Measurements from ENCODE around the gene SCGB1A1.

Gene SCGB1A1

GRCh38 chr11:62401811-62402210, 17.0 kb upstream of the SCGB1A1 start:
- H3K4me3 ChIP-seq (replicated peaks; ENCODE audit: low read depth, low read length), result no peak overlapping the region
- TF ChIP-seq CTCF (IDR thresholded peaks at IDR 0.05; ENCODE audit: low read length, missing control alignments), result no peak
- DNase-seq (ENCODE audit: low read depth), result no peak

GRCh38 chr11:62402226-62402959, 16.4 kb upstream of the SCGB1A1 start:
- no peak for TF ChIP-seq CTCF (IDR thresholded peaks at IDR 0.05; ENCODE audit: low read length, missing control alignments)
- no peak overlapping the region for H3K4me3 ChIP-seq (replicated peaks; ENCODE audit: low read depth, low read length)
- DNase-seq (ENCODE audit: low read depth), result no peak

DNA sequence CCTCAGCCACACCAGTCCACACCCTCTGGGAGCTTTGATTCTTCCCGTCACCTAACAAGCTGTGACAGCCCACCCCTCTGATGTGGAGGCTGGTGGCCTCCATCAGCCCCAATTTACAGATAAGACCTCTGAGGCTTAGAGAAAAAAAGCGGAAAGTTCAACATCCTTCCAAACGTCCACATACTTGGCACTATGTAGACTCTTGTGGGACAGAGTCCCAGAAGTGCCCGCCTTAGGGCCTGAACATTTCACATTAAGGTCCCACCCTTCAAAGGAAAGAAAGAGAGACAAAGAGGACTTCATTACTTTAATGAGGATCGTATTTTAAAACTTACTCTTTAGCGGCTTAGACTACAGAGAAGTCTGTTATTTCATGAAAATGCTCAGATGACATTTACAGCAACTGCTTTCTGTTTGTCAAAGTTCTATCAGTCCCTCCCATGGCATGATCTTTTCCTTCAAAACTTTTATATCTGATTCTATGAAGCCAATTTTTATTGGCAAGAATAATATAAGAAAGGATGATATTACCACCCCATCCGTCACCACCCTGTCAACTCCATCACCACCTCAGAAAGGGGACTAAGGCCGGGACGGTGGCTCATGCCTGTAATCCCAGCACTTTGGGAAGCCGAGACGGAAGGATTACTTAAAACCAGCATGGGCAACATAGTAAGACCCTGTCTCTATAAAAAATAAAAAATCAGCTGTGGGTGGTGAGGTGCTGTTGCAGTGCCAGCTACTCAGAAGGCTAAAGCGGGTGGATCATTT, 15.7 kb upstream of the SCGB1A1 start:
- H3K4me3 ChIP-seq (replicated peaks; ENCODE audit: low read depth, low read length), result no peak overlapping the region
- no peak for TF ChIP-seq CTCF (IDR thresholded peaks at IDR 0.05; ENCODE audit: low read length, missing control alignments)
- no peak for DNase-seq (ENCODE audit: low read depth)

DNA sequence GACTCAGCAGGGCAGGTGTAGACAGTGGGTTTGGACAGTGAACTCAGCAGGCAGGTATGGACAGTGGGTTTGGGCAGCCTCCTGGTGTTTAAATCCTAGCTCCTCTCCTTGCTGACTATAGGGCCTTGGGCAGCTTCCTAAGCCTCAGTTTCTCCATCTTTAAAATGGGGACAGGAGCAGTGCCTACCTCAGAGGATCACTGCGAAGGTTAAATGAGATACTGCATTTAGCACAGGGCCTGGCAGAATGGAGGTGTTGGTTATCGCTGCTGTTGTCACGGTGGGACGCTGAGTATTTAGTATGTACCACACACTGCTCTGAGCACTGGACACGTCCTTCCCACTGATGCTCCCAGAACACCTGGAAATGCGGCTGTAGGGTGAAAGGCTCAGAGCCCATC, 14.4 kb upstream of the SCGB1A1 start:
- TF ChIP-seq CTCF (IDR thresholded peaks at IDR 0.05; ENCODE audit: low read length, missing control alignments), result no peak
- H3K4me3 ChIP-seq (replicated peaks; ENCODE audit: low read depth, low read length), result no peak overlapping the region
- no peak for DNase-seq (ENCODE audit: low read depth)

DNA sequence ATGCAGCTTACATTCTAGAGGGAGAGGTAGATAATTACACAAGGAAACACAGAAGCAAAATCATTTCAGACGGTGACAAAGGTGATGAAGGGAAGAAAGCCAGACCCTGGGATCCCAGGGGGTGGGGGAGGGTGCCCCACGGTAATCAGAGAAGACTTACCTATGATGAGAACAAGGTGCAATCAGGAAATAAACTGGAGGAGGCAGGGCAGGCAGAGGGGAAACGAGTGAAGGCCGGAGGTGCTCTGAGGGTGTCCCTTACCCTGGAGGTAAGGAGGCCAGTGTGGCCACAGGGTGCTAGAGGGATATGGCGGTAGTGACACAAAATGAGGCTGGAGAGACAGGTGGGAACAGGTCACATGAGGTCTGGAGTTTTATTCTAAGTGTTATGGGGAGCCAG, 13.9 kb upstream of the SCGB1A1 start:
- no peak for DNase-seq (ENCODE audit: low read depth)
- TF ChIP-seq CTCF (IDR thresholded peaks at IDR 0.05; ENCODE audit: low read length, missing control alignments), result no peak
- H3K4me3 ChIP-seq (replicated peaks; ENCODE audit: low read depth, low read length), result no peak overlapping the region

GRCh38 chr11:62406034-62406433, 12.8 kb upstream of the SCGB1A1 start:
- no peak for DNase-seq (ENCODE audit: low read depth)
- no peak overlapping the region for H3K4me3 ChIP-seq (replicated peaks; ENCODE audit: low read depth, low read length)
- TF ChIP-seq CTCF (IDR thresholded peaks at IDR 0.05; ENCODE audit: low read length, missing control alignments), result no peak
